Duodenal mucosa (tissue), 2 donors: Measurements from ENCODE around the gene SLC66A1.
"Not testable (repeated sequence)": the region's sequence is repeated elsewhere in the genome, so short reads cannot be mapped to it uniquely, and the experiment has no call there.

Experiments
- H3K27ac ChIP-seq: one replicate; pipeline ENCODE4 v1.7.0; 2013; ENCODE audit warnings: low read depth, low read length
- H3K27me3 ChIP-seq, 2 donors: one replicate each; pipeline ENCODE4 v1.7.0; 2013; ENCODE audit warnings: low read length in 2 of 2, control low read depth in 1 of 2; ENCODE audit not compliant: insufficient read depth in 2 of 2, control insufficient read depth in 1 of 2
- H3K36me3 ChIP-seq, 2 donors: one replicate each; pipeline ENCODE4 v1.7.0; 2013; ENCODE audit warnings: low read length in 2 of 2, control low read depth in 1 of 2; ENCODE audit not compliant: insufficient read depth in 2 of 2, control insufficient read depth in 1 of 2
- H3K4me1 ChIP-seq, 2 donors: one replicate each; pipeline ENCODE4 v1.7.0; 2013; ENCODE audit warnings: low read length in 2 of 2, control low read depth in 1 of 2; ENCODE audit not compliant: insufficient read depth in 2 of 2, control insufficient read depth in 1 of 2
- H3K4me3 ChIP-seq, 2 donors: one replicate each; pipeline ENCODE4 v1.7.0; 2013; ENCODE audit warnings: low read length in 2 of 2, low read depth in 1 of 2
- H3K9ac ChIP-seq, 2 donors: one replicate each; pipeline ENCODE4 v1.7.0; 2013; ENCODE audit warnings: low read length in 2 of 2, low read depth in 1 of 2
- H3K9me3 ChIP-seq, 2 donors: one replicate each; pipeline ENCODE4 v1.7.0; 2013; ENCODE audit warnings: low read length in 2 of 2, control low read depth in 1 of 2; ENCODE audit not compliant: control insufficient read depth in 1 of 2

Gene SLC66A1

GRCh38 chr1:19304081-19304480 lies 8.0 kb upstream of the SLC66A1 start:
- H3K27me3 ChIP-seq, H3K9ac ChIP-seq, H3K27ac ChIP-seq, H3K9me3 ChIP-seq, H3K4me3 ChIP-seq: not testable (repeated sequence)
- peaks cover 29 to 68% of the 10 kb centered on the region in 2 donors for H3K36me3 ChIP-seq
- peaks cover 16 to 20% of the 10 kb centered on the region in 2 donors for H3K4me1 ChIP-seq

DNA sequence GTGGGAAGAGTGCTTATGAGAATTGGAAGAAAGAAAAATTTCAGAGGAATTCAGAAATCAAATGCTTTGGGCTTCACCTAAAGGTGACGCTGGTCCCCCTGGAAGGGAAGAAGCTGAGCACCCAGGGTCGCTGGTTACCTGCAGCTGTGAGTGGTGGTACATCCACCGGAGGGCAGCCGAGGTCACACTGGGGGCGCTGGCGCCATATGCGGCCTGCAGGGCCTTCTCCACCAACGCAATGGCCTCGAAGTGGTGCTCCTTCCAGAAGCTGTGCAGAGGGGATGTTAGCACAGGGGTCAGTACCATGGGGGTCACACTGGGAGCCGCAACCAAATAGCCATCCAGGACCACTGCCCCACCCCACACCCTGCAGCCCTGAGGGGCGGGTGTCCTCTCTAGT lies 6.2 kb upstream of the SLC66A1 start:
- Histone ChIP-seq H3K9me3 (no peaks in the 10 kb centered on the region), H3K36me3 (peaks cover 25 to 63% of the 10 kb centered on the region in 2 donors), H3K27ac (no peak overlapping the region), H3K4me1 (peaks cover 20 to 29% of the 10 kb centered on the region in 2 donors), H3K9ac (no peak overlapping the region), H3K27me3 (no peaks in the 10 kb centered on the region), H3K4me3 (no peak overlapping the region)

GRCh38 chr1:19306941-19307340 lies 5.2 kb upstream of the SLC66A1 start:
- H3K4me1 ChIP-seq: peaks cover 24 to 35% of the 10 kb centered on the region in 2 donors
- no peak overlapping the region for H3K4me3 ChIP-seq
- no peaks in the 10 kb centered on the region for H3K27me3 ChIP-seq
- H3K27ac ChIP-seq: no peak overlapping the region
- no peak overlapping the region for H3K9ac ChIP-seq
- no peaks in the 10 kb centered on the region for H3K9me3 ChIP-seq
- peaks cover 25 to 60% of the 10 kb centered on the region in 2 donors for H3K36me3 ChIP-seq

- Histone ChIP-seq H3K36me3 (peaks cover 25 to 54% of the 10 kb centered on the region in 2 donors), H3K9ac (peak overlapping the region in 1 of 2 donors; percentile 48)
Measured at GRCh38 chr1:19307794-19308508, 4.2 kb upstream of the SLC66A1 start.

GRCh38 chr1:19308509-19308907 lies 3.6 kb upstream of the SLC66A1 start:
- H3K36me3 ChIP-seq: peaks cover 21 to 49% of the 10 kb centered on the region in 2 donors
- H3K27me3 ChIP-seq: no peaks in the 10 kb centered on the region
- peaks cover 33 to 45% of the 10 kb centered on the region in 2 donors for H3K4me1 ChIP-seq
- H3K9ac ChIP-seq: no peak overlapping the region
- no peaks in the 10 kb centered on the region for H3K9me3 ChIP-seq
- no peak overlapping the region for H3K27ac ChIP-seq
- H3K4me3 ChIP-seq: no peak overlapping the region

More at GRCh38 chr1:19307794-19308508, 4.2 kb upstream of the SLC66A1 start:
- Histone ChIP-seq H3K27me3 (no peaks in the 10 kb centered on the region), H3K27ac (no peak overlapping the region), H3K4me1 (peaks cover 27 to 39% of the 10 kb centered on the region in 2 donors), H3K9me3 (no peaks in the 10 kb centered on the region), H3K4me3 (peak overlapping the region in 1 of 2 donors; percentile 13)

GRCh38 chr1:19309123-19309813 lies 2.9 kb upstream of the SLC66A1 start:
- no peaks in the 10 kb centered on the region for H3K27me3 ChIP-seq
- peaks cover 37 to 51% of the 10 kb centered on the region in 2 donors for H3K4me1 ChIP-seq
- no peak overlapping the region for H3K27ac ChIP-seq
- H3K9ac ChIP-seq: no peak overlapping the region
- peaks cover 17 to 41% of the 10 kb centered on the region in 2 donors for H3K36me3 ChIP-seq
- peak overlapping the region in 1 of 2 donors; percentile 1 for H3K4me3 ChIP-seq
- H3K9me3 ChIP-seq: no peaks in the 10 kb centered on the region

DNA sequence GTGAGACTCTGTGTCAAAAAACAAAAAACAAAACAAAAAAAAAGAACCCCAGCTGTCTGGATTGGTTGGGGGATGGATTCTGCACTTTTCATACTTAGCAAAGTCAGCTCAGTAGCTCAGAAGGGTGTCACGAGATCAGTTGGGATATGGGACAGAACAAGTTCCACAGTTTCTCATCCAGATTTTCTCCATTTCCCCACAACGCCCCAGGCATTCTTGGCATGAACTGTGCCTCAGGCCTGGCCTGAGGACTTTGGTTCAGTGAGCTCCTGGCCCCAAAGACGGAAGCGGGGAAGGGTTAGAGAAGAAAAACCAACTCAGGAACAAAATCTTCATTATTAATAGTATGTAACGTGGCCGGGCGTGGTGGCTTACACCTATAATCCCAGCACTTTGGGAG lies 2.1 kb upstream of the SLC66A1 start:
- Histone ChIP-seq H3K36me3 (peaks cover 11 to 33% of the 10 kb centered on the region in 2 donors), H3K4me1 (peaks cover 37 to 51% of the 10 kb centered on the region in 2 donors), H3K9ac (no peak overlapping the region), H3K27me3 (no peaks in the 10 kb centered on the region), H3K4me3 (no peak overlapping the region), H3K27ac (no peak overlapping the region), H3K9me3 (no peaks in the 10 kb centered on the region)

DNA sequence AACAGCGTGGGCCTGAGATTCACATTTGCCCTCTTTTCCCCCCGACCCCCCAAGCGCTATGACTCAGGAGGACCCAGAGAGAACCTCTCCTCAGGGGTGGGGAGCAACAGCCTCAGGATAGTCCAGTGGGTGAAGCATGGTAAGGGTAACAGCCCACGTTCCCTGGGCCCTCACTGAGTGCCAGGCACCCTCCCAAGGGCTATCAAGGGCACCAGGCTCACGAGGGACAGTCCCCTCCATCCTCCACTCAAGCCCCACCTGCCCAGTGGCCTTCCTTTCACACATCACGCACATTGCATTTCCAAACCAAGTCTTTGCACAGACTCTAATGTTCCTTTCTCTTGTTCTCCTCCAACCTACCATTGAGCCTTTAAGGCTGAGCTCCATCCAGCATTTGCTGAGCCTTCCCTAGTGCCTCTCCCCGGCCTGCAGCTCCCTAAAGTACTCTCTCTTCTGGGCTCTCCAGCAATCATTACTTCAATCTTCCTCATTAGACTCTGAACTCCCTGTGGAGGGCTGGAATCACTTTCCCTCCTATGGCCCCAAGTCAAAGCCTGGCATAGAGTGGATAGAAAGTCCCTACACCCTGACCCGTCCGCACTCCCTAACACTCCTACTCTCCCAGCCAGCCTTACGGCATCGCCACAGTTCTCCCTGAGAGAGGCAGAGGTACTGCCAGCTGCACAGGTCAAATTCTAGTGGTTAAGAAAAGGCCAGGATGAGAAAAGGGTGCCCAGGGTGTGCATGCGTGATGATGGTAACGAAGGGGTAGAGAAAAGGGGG lies 1.2 kb upstream of the SLC66A1 start:
- peaks cover 3 to 25% of the 10 kb centered on the region in 2 donors for H3K36me3 ChIP-seq
- peaks cover 37 to 57% of the 10 kb centered on the region in 2 donors for H3K4me1 ChIP-seq

GRCh38 chr1:19311503-19311930 lies 609 bp upstream of the SLC66A1 start:
- Histone ChIP-seq H3K36me3 (peaks cover 0 to 19% of the 10 kb centered on the region in 2 donors), H3K9ac (peak overlapping the region; percentile 65 to 79), H3K27me3 (no peaks in the 10 kb centered on the region), H3K9me3 (no peaks in the 10 kb centered on the region), H3K4me1 (peaks cover 37 to 61% of the 10 kb centered on the region in 2 donors), H3K4me3 (peak overlapping the region; percentile 83 to 89), H3K27ac (peak overlapping the region; percentile 17)

More for the DNA sequence above, 1.2 kb upstream of the SLC66A1 start:
- Histone ChIP-seq H3K9ac (peak overlapping the region; percentile 65 to 79), H3K27me3 (no peaks in the 10 kb centered on the region), H3K9me3 (no peaks in the 10 kb centered on the region), H3K27ac (no peak overlapping the region), H3K4me3 (peak overlapping the region; percentile 83 to 89)
